Endothelial cell of umbilical vein (primary cell): Measurements from ENCODE around the gene TUBGCP4. TPM values are rescaled to one million over a fixed set of nuclear protein-coding genes. Genes with fewer than 3 reads are reported as not detected.

Experiments used
- BruUV-seq: library from RNA; stranded (reverse); fragments of 400-500 nt; replicated peaks from 2 replicates; lab custom pipeline; 2021; lab: Mats Ljungman, UMichigan
- CTCF ChIA-PET: fragments of 300-600, 350-600 bp; sonication (Branson Sonifier 250); formaldehyde crosslinking; loops from one replicate; lab custom pipeline; 2021; ENCODE audit warnings: antibody characterized with exemption, inconsistent platforms; lab: Charles Lee
- POLR2A ChIA-PET: fragments of 300-600, 350-600 bp; sonication (Branson Sonifier 250); formaldehyde crosslinking; loops from one replicate; lab custom pipeline; 2021; ENCODE audit warnings: antibody characterized with exemption, inconsistent platforms; lab: Charles Lee
- DNase-seq: peaks from one replicate; pipeline ENCODE4 v3.0.0-alpha.2; 2011; ENCODE audit warnings: low read depth, low spot score
- FAIRE-seq: peaks from 2 replicates; lab custom pipeline; 2011; peaks lifted over from hg19 to GRCh38; lab: Jason Lieb, UNC
- H2AFZ ChIP-seq: 2 replicates; pipeline ENCODE4 v1.6.0; 2012; ENCODE audit warnings: low read depth, low read length, control low read depth, inconsistent platforms
- H3K27ac ChIP-seq: 2 replicates; pipeline ENCODE4 v1.5.1; 2011; ENCODE audit warnings: low read depth, mild to moderate bottlenecking, control low read depth, low read length, moderate library complexity; ENCODE audit not compliant: insufficient read depth
- H3K27me3 ChIP-seq, 2 experiments: 2 replicates each; pipeline versions ENCODE4 v1.6.0 to v1.6.1; 2011; ENCODE audit warnings: low read length in 2 of 2, mixed read lengths in 1 of 2; ENCODE audit not compliant: control insufficient read depth in 2 of 2, insufficient read depth in 2 of 2
- H3K36me3 ChIP-seq, 2 experiments: 2 replicates in 1 of 2; 3 replicates in 1 of 2; pipeline ENCODE4 v1.5.1; 2011; ENCODE audit warnings: low read length in 2 of 2, mild to moderate bottlenecking in 1 of 2, moderate library complexity in 1 of 2; ENCODE audit not compliant: control insufficient read depth in 2 of 2, insufficient read depth in 2 of 2; ENCODE audit errors: extremely low read depth in 1 of 2
- H3K4me1 ChIP-seq: 3 replicates; pipeline ENCODE4 v1.5.1; 2011; ENCODE audit warnings: mild to moderate bottlenecking, low read length; ENCODE audit not compliant: control insufficient read depth, insufficient read depth; ENCODE audit errors: extremely low read depth
- H3K4me2 ChIP-seq: 2 replicates; pipeline ENCODE4 v1.6.1; 2011; ENCODE audit warnings: low read length, control low read depth, mixed read lengths; ENCODE audit not compliant: insufficient read depth
- H3K4me3 ChIP-seq, 3 experiments: fragments of 200-600 bp in 1 of 3; sonication (generic), shearing (Covaris generic) in 1 of 3; replicated peaks in 1 of 3; 2 replicates each; pipeline ENCODE4 v1.5.1; 2011 to 2016; ENCODE audit warnings: control low read depth in 3 of 3, low read length in 3 of 3, mild to moderate bottlenecking in 2 of 3, inconsistent platforms in 1 of 3, low read depth in 1 of 3, moderate library complexity in 1 of 3; ENCODE audit not compliant: insufficient read depth in 1 of 3
- H3K79me2 ChIP-seq: 2 replicates; pipeline ENCODE4 v1.6.0; 2012; ENCODE audit warnings: low read length, inconsistent platforms; ENCODE audit not compliant: control insufficient read depth, insufficient read depth
- H3K9ac ChIP-seq: replicated peaks from 2 replicates; pipeline ENCODE3; 2011; ENCODE audit warnings: low read length, control low read depth; ENCODE audit not compliant: insufficient read depth; ENCODE audit errors: extremely low read depth
- H3K9me1 ChIP-seq: replicated peaks from 3 replicates; pipeline ENCODE4 v1.6.0; 2011; ENCODE audit warnings: mild to moderate bottlenecking, low read length; ENCODE audit not compliant: control insufficient read depth, insufficient read depth; ENCODE audit errors: extremely low read depth
- H3K9me3 ChIP-seq: replicated peaks from 2 replicates; pipeline ENCODE4 v1.5.1; 2012; ENCODE audit warnings: low read length, inconsistent platforms; ENCODE audit not compliant: control insufficient read depth, insufficient read depth
- H4K20me1 ChIP-seq: replicated peaks from 2 replicates; pipeline ENCODE3; 2011; ENCODE audit warnings: mild to moderate bottlenecking, low read length; ENCODE audit not compliant: control insufficient read depth, insufficient read depth; ENCODE audit errors: extremely low read depth
- CTCF ChIP-seq, 2 donors: IDR thresholded peaks; 1 replicate in 1 of 2; 2 replicates in 1 of 2; pipeline ENCODE4 v1.5.1; 2011; ENCODE audit warnings: low read length in 2 of 2, mild to moderate bottlenecking in 2 of 2, moderate library complexity in 2 of 2, control low read depth in 1 of 2, inconsistent platforms in 1 of 2, low read depth in 1 of 2; ENCODE audit not compliant: insufficient read depth in 1 of 2; ENCODE audit errors: extremely low read depth in 1 of 2
- EZH2 ChIP-seq: IDR thresholded peaks from 2 replicates; pipeline ENCODE4 v1.6.1; 2012; ENCODE audit warnings: borderline replicate concordance, low read depth, mild to moderate bottlenecking, moderate library complexity, low read length, inconsistent platforms; ENCODE audit not compliant: severe bottlenecking
- FOS ChIP-seq: IDR thresholded peaks from 2 replicates; pipeline ENCODE4 v1.6.1; 2011; ENCODE audit warnings: mild to moderate bottlenecking, low read length, moderate library complexity, borderline replicate concordance; ENCODE audit not compliant: insufficient read depth
- GATA2 ChIP-seq: IDR thresholded peaks from 2 replicates; pipeline ENCODE4 v1.7.0; 2011; ENCODE audit warnings: low read depth, mild to moderate bottlenecking, moderate library complexity, mixed read lengths, low read length; ENCODE audit not compliant: insufficient read length, insufficient read depth
- JUN ChIP-seq: IDR thresholded peaks from 2 replicates; pipeline ENCODE4 v1.6.1; 2011; ENCODE audit warnings: borderline replicate concordance, low read depth; ENCODE audit not compliant: insufficient read length, insufficient read depth
- MAX ChIP-seq: IDR thresholded peaks from 2 replicates; pipeline ENCODE4 v1.6.1; 2011; ENCODE audit not compliant: insufficient read depth, insufficient read length
- MYC ChIP-seq: IDR thresholded peaks from one replicate; pipeline ENCODE4 v1.6.1; 2011; ENCODE audit warnings: mild to moderate bottlenecking, low read depth, low read length
- POLR2A ChIP-seq: IDR thresholded peaks from 2 replicates; pipeline ENCODE4 v1.6.1; 2012; ENCODE audit warnings: low read depth, mild to moderate bottlenecking, control low read depth, low read length
- POLR2AphosphoS5 ChIP-seq: IDR thresholded peaks from 2 replicates; pipeline ENCODE4 v1.6.1; 2012; ENCODE audit warnings: low read depth, mild to moderate bottlenecking, control low read depth, low read length, moderate library complexity; ENCODE audit not compliant: insufficient read depth
- dilution Hi-C: fragments of 300-500 bp; cut with MboI; formaldehyde crosslinking; loops from one replicate; pipeline ENCODE4 v1.15.0; 2019; ENCODE audit warnings: low sequenced_read_pairs; ENCODE audit not compliant: extremely low pct_ligation_motif_present
- intact Hi-C: fragments of 100-400 bp; cut with micrococcal nuclease; formaldehyde crosslinking; loops from one replicate; pipeline ENCODE4 v1.10.0; 2022
- polyA plus RNA-seq, 4 experiments: library from polyadenylated mRNA; depleted of rRNA in 3 of 4; stranded (reverse) in 3 of 4; unstranded in 1 of 4; fragments of >200 nt; gene quantifications; 2 replicates each; pipeline versions ENCODE4 v1.2.1 to v1.2.3, GENCODE V29; 2011 to 2012; ENCODE audit warnings: missing spikeins in 1 of 4
- total RNA-seq: library from RNA; stranded (reverse); gene quantifications from 2 replicates; pipeline ENCODE4 v1.2.3, GENCODE V29; 2021

The TUBGCP4 gene
- total and polyA plus RNA-seq, 2 donors (not counting 3 experiments of a cell fraction or from before 2014, with no cell fraction given): 6.5 to 19.4 TPM

- no peak overlapping the region for H3K4me2 ChIP-seq
- TF ChIP-seq FOS: no peak
- no peak for TF ChIP-seq JUN
- TF ChIP-seq POLR2AphosphoS5: no peak
- no peak for TF ChIP-seq GATA2
- no peak for TF ChIP-seq EZH2
- no peak for TF ChIP-seq MAX
- TF ChIP-seq CTCF (IDR thresholded peaks at IDR 0.05; ENCODE audit: extremely low read depth in 1 of 2, insufficient read depth in 1 of 2, low read depth in 1 of 2, low read length in 2 of 2): no peak
- TF ChIP-seq POLR2A: no peak
- TF ChIP-seq MYC: no peak
- no peaks in the 10 kb centered on the region for H3K79me2 ChIP-seq
- no peak overlapping the region for H3K4me3 ChIP-seq
- FAIRE-seq: no peak
- no TSS peak for BruUV-seq
- no peaks in the 10 kb centered on the region for H3K9me1 ChIP-seq
- intact Hi-C loops: no loop called here
- no peak overlapping the region for H3K27ac ChIP-seq
- no peak overlapping the region for H2AFZ ChIP-seq
- no peaks in the 10 kb centered on the region for H3K27me3 ChIP-seq
- no peak overlapping the region for H3K9ac ChIP-seq
- peaks cover 12% of the 10 kb centered on the region for H3K9me3 ChIP-seq
- H4K20me1 ChIP-seq: no peaks in the 10 kb centered on the region
- no peaks in the 10 kb centered on the region for H3K4me1 ChIP-seq
- peaks cover 12% of the 10 kb centered on the region in 2 experiments for H3K36me3 ChIP-seq
- CTCF ChIA-PET: no interaction called here
- DNase-seq: no peak
- POLR2A ChIA-PET: no interaction called here
- dilution Hi-C loops: no loop called here
These were observed 10.1 kb upstream of the TUBGCP4 start for GRCh38 chr15:43360821-43361220.
